HG03520 (cell line): ENCODE results near the gene IL11RA.
A peak's percentile ranks its signal among the peaks of the same experiment; 100 is the strongest.

Experiments used
- ATAC-seq: cut with Tn5 transposase; IDR thresholded peaks from one replicate; pipeline ENCODE4 v1.9.1; 2021; ENCODE audit warnings: mild to moderate bottlenecking, moderate library complexity; ENCODE audit not compliant: unreplicated experiment

Gene IL11RA

GRCh38 chr9:34652602-34653000, 616 bp downstream of the IL11RA start:
- ATAC-seq, result no peak

- no peak for ATAC-seq
These were observed 1.4 kb downstream of the IL11RA start for GRCh38 chr9:34653151-34654072.

GRCh38 chr9:34654323-34655051, 2.5 kb downstream of the IL11RA start:
- no peak for ATAC-seq

GRCh38 chr9:34655394-34655793, 3.4 kb downstream of the IL11RA start:
- ATAC-seq, result no peak

- ATAC-seq, result no peak
These were observed 5.0 kb downstream of the IL11RA start for GRCh38 chr9:34656992-34657391.

GRCh38 chr9:34658461-34658860, 6.5 kb downstream of the IL11RA start:
- ATAC-seq, result no peak

- ATAC-seq, result no peak
These were observed 7.7 kb downstream of the IL11RA start for GRCh38 chr9:34659592-34660253.

- no peak for ATAC-seq
These were observed 10.7 kb downstream of the IL11RA start, which contains the start of gene CCL27 for GRCh38 chr9:34662526-34663302. Gene CCL27 (minus strand): TSS chr9:34662657. CDS start chr9:34662633, 24 bp downstream.

GRCh38 chr9:34663303-34663605, 11.3 kb downstream of the IL11RA start:
- no peak for ATAC-seq

- ATAC-seq, result no peak
These were observed 12.5 kb downstream of the IL11RA start for GRCh38 chr9:34664281-34665066.

- peak; percentile 12 for ATAC-seq
These were observed 13.0 kb downstream of the IL11RA start for GRCh38 chr9:34665067-34665380.

GRCh38 chr9:34665381-34666250, 13.6 kb downstream of the IL11RA start:
- peak; percentile 60 for ATAC-seq

GRCh38 chr9:34669809-34670562, 18.0 kb downstream of the IL11RA start:
- ATAC-seq, result no peak

GRCh38 chr9:34671307-34671706, 19.3 kb downstream of the IL11RA start:
- ATAC-seq, result no peak

- no peak for ATAC-seq
These were observed 22.5 kb downstream of the IL11RA start for GRCh38 chr9:34674440-34674839.

- no peak for ATAC-seq
These were observed 23.2 kb downstream of the IL11RA start for GRCh38 chr9:34675048-34675714.

GRCh38 chr9:34675869-34676268, 23.9 kb downstream of the IL11RA start:
- ATAC-seq, result no peak

GRCh38 chr9:34684145-34684544, 32.2 kb downstream of the IL11RA start:
- no peak for ATAC-seq
